Testis (tissue), 3 donors: ENCODE results near the gene MRPS12. TPM values are rescaled to one million over a fixed set of nuclear protein-coding genes. Genes with fewer than 3 reads are reported as not detected.

ENCODE experiments used
- DNase-seq: peaks from one replicate; pipeline ENCODE4 v3.0.0-alpha.2; 2019
- H3K27ac ChIP-seq, 2 donors: fragments of 200-600 bp; sonication (generic); one replicate each; pipeline ENCODE4 v1.5.1; 2019
- H3K27me3 ChIP-seq: fragments of 200-600 bp; sonication (generic); one replicate; pipeline ENCODE4 v1.5.1; 2019
- H3K36me3 ChIP-seq: fragments of 200-600 bp; sonication (generic); one replicate; pipeline ENCODE4 v1.5.1; 2017; ENCODE audit warnings: low read depth; ENCODE audit errors: missing control alignments
- H3K4me1 ChIP-seq: fragments of 200-600 bp; sonication (generic); one replicate; pipeline ENCODE4 v1.5.1; 2019
- H3K4me3 ChIP-seq, 2 donors: fragments of 200-600 bp; sonication (generic); one replicate each; pipeline ENCODE4 v1.5.1; 2017 to 2019
- H3K9me3 ChIP-seq: fragments of 200-600 bp; sonication (generic); one replicate; pipeline ENCODE4 v1.5.1; 2017
- POLR2A ChIP-seq: fragments of 450-650 bp; IDR thresholded peaks from one replicate; pipeline ENCODE4 v1.6.1; 2017; ENCODE audit warnings: antibody characterized with exemption, mild to moderate bottlenecking, moderate library complexity
- WGBS, 2 donors: methylation state at CpG; one replicate each; pipeline ENCODE4 v1.1.5; 2018; 5-methylcytosine and 5-hydroxymethylcytosine counted together
- intact Hi-C: fragments of 100-400 bp; cut with DNase I; formaldehyde crosslinking; loops from one replicate; pipeline ENCODE4 v1.15.1; 2023; ENCODE audit warnings: low total_unique reads
- polyA plus RNA-seq: library from polyadenylated mRNA; stranded (reverse); fragments of 350-450 nt; fragmentation: Illumina TruSeq; extraction: RNeasy Lipid Tissue Mini Kit (QIAGEN cat#74804); gene quantifications from one replicate; pipeline ENCODE4 v1.2.3, GENCODE V29; 2014; ENCODE audit warnings: low read depth, low replicate concordance; ENCODE audit not compliant: insufficient read depth
- total RNA-seq, 2 donors: library from RNA; depleted of rRNA; stranded (reverse); fragments of >200 nt; gene quantifications; one replicate each; pipeline ENCODE4 v1.2.3, GENCODE V29; 2016
- TF ChIP-seq, protein P1 (sequence below), 3 experiments: fragments of 450-650 bp in 2 of 3; fragments of 200-600 bp in 1 of 3; sonication (generic) in 1 of 3; IDR thresholded peaks; one replicate each; pipeline ENCODE4 v1.5.1; 2016 to 2019; ENCODE audit warnings: antibody characterized with exemption in 3 of 3, mild to moderate bottlenecking in 2 of 3, moderate library complexity in 1 of 3

Gene MRPS12
- total and polyA plus RNA-seq, 3 donors from 2014 or later = 31.1 to 49.6 (median 48.3) TPM

DNA sequence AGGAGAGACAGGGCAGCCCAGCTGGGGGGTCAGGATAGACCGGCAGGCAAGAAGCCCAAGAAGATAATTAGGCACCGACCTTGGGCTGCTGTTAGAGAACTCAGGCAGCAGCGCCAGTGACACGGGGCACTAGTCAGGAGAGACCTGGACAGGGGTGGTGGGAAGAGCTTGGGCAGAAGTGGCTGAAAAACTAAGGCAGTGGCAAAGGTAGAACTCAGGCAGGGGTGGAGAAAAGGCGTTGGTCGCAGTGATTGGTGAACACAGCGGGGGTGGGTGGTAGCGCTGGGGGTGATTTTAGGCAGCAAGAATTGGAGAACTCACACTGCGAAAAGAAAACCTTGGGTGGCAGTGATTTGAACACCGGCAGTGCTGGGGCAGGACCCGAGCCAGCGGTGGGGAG, 23.1 kb upstream of the MRPS12 start:
- no peaks in the 10 kb centered on the region for H3K9me3 ChIP-seq
- H3K4me1 ChIP-seq = no peaks in the 10 kb centered on the region
- no peak for DNase-seq
- WGBS, 2 donors = 94% methylated on average over 12 of the region's 12 CpGs
- H3K4me3 ChIP-seq = no peak overlapping the region
- intact Hi-C loops = no loop called here
- TF ChIP-seq, protein P1, sequence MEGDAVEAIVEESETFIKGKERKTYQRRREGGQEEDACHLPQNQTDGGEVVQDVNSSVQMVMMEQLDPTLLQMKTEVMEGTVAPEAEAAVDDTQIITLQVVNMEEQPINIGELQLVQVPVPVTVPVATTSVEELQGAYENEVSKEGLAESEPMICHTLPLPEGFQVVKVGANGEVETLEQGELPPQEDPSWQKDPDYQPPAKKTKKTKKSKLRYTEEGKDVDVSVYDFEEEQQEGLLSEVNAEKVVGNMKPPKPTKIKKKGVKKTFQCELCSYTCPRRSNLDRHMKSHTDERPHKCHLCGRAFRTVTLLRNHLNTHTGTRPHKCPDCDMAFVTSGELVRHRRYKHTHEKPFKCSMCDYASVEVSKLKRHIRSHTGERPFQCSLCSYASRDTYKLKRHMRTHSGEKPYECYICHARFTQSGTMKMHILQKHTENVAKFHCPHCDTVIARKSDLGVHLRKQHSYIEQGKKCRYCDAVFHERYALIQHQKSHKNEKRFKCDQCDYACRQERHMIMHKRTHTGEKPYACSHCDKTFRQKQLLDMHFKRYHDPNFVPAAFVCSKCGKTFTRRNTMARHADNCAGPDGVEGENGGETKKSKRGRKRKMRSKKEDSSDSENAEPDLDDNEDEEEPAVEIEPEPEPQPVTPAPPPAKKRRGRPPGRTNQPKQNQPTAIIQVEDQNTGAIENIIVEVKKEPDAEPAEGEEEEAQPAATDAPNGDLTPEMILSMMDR (IDR thresholded peaks at IDR 0.05) = no peak
- TF ChIP-seq POLR2A = no peak
- no peak overlapping the region for H3K27ac ChIP-seq
- H3K36me3 ChIP-seq = no peaks in the 10 kb centered on the region
- no peaks in the 10 kb centered on the region for H3K27me3 ChIP-seq

DNA sequence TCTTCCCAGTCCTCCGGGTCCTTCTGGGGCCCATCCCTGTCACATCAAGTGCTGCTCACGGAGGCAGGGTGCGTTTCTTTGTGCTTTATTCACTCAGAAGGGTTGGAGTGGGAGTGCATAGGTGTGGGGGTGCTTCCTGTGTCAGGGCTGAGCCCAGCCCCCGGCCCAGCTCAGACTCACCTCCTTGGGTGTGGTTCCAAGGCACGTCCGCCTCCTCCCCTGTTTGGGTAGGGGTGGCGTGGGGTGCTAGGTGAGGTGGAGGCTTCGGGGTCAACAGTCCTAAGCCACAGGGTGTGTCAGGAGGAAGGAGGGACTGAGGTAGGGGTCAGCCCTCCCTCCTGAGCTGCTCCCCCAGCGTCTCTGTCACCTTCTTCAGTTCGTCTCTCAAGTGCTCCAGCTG, 21.8 kb upstream of the MRPS12 start:
- WGBS, 2 donors = 82 to 87% methylated on average over 4 to 10 of the region's 10 CpGs
- H3K27ac ChIP-seq = no peak overlapping the region
- no peak overlapping the region for H3K4me3 ChIP-seq
- no peak for TF ChIP-seq POLR2A
- TF ChIP-seq, protein P1 (IDR thresholded peaks at IDR 0.05) = no peak
- H3K4me1 ChIP-seq = no peaks in the 10 kb centered on the region
- no peaks in the 10 kb centered on the region for H3K27me3 ChIP-seq
- H3K36me3 ChIP-seq = no peaks in the 10 kb centered on the region
- intact Hi-C loops = no loop called here
- DNase-seq = no peak
- no peaks in the 10 kb centered on the region for H3K9me3 ChIP-seq

DNA sequence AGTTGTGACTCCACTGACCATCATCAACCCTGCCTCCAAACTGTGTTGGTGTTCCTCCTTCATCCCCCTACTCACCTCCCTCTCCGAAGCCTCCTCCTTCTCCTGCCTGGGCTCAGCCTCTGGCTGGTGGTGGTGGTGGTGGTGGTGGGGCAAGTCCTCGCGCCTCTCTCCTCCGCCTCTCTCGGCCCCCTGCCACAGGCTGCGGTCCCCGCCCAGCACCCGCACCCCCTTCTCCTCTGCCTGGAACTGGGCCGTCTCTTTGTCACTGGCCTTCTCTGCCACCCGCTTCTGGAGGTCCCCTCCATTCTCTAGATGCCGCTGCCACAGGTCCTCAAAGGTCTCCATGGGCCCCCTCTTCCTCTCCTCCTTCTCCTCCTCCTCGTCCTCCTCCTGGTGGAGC, 20.3 kb upstream of the MRPS12 start:
- TF ChIP-seq, protein P1 (IDR thresholded peaks at IDR 0.05) = no peak
- no peak for TF ChIP-seq POLR2A
- no peaks in the 10 kb centered on the region for H3K9me3 ChIP-seq
- no peaks in the 10 kb centered on the region for H3K27me3 ChIP-seq
- H3K4me1 ChIP-seq = no peaks in the 10 kb centered on the region
- WGBS, 2 donors = 93 to 95% methylated on average over 12 of the region's 12 CpGs
- H3K36me3 ChIP-seq = no peaks in the 10 kb centered on the region
- DNase-seq = no peak
- no peak overlapping the region for H3K27ac ChIP-seq
- intact Hi-C loops = no loop called here
- H3K4me3 ChIP-seq = no peak overlapping the region

DNA sequence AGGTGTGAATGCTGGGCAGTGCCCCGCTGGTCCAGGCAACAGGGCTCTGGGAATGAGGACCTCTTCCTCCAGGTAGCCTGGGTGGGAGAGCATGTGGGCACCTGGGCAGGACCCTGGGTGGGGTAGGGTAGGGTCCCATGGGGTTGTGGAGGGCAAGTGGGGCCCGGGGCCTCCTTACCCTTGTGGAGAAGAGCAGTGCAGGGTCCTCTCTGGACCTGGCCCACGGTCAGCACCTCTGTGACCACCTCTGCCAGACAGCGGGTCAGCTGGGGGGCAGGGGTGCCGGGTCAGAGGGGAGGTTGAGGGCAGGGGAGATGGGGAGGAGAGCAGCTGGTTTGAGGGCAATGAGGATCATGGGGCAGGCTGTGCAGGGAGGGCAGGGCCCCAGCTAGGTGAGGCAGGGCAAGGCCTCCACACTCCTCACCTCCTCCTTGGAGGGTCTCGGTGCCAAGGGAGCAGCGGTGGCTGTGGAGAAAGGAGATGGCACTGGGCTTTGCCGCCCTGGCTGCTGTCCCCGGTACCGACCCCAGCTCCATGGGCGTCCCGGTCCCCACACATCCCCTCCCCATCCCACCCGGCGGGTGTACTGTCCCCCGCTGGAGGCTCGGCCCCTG, 19.2 kb upstream of the MRPS12 start:
- intact Hi-C loops = no loop called here
- H3K4me3 ChIP-seq = no peak overlapping the region
- DNase-seq = no peak
- WGBS, 2 donors = 71 to 80% methylated on average over 8 to 16 of the region's 16 CpGs
- H3K36me3 ChIP-seq = no peaks in the 10 kb centered on the region
- no peaks in the 10 kb centered on the region for H3K4me1 ChIP-seq
- no peak overlapping the region for H3K27ac ChIP-seq
- H3K9me3 ChIP-seq = no peaks in the 10 kb centered on the region
- TF ChIP-seq, protein P1 (IDR thresholded peaks at IDR 0.05) = no peak
- no peak for TF ChIP-seq POLR2A
- H3K27me3 ChIP-seq = no peaks in the 10 kb centered on the region
